GM19240 (cell line): ENCODE results near the gene ATRNL1.

Experiments
- DNase-seq: peaks from one replicate; pipeline ENCODE4 v3.0.0; 2011; ENCODE audit warnings: low spot score; ENCODE audit not compliant: insufficient read length

The ATRNL1 gene

GRCh38 chr10:115593060-115593459 is 499.9 kb downstream of the ATRNL1 start:
- no peak for DNase-seq

DNA sequence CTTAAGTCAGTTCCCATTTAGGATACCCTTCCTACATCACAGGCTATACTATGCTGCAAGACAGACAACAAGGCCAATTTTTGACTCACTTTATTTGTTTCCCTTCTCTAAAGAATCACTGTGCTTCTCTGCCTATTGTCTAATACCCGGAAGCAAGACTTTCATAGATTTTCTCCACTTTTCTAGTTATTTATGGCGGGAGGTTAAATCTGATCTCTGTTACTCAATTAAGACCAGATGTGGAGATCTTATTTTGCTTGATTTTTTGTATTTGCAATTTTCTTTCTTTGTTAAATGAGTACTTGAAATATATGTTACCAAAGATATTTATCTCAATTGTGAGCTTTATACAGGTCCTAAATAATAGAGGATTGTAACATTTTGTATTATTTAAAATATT is 511.5 kb downstream of the ATRNL1 start:
- no peak for DNase-seq

- no peak for DNase-seq
Measured at GRCh38 chr10:115606086-115606485, 512.9 kb downstream of the ATRNL1 start.

DNA sequence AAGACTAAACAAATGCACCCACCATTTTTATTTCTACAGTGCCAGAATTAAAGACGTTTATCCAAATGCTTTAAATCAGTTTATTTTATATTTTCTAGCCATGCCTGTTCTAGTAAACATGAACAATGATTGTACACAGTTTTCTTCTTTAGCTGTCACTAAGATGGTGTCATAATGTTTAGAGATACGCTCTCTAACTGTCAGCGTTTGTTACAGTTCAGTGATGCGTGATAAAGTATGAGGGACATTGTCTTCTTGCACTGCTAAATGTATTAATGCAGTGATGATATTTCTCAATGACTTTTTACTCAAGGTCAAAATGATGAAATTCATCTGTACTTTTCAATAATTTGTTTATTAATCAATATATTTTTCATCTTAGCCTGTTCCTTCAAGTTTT is 513.6 kb downstream of the ATRNL1 start:
- DNase-seq: no peak

- no peak for DNase-seq
Measured at GRCh38 chr10:115624448-115624847, 531.3 kb downstream of the ATRNL1 start.

DNA sequence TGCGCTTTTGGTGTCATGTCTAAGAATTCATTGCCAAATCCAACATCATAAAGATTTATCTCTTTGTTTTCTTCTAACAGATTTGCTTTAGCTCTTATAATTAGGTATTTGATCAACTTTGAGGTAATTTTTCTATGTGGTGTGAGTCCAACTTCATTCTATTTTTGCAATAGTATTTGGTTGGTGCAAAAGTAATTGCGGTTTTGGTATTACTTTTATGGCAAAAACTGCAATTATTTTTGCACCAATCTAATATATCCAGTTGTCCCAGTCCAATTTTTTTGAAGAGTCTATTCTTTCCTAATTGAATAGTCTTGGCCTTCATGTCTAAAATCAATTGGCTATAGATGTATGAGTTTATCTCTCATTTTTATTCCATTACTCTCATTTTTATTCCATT is 535.5 kb downstream of the ATRNL1 start:
- DNase-seq: no peak

DNA sequence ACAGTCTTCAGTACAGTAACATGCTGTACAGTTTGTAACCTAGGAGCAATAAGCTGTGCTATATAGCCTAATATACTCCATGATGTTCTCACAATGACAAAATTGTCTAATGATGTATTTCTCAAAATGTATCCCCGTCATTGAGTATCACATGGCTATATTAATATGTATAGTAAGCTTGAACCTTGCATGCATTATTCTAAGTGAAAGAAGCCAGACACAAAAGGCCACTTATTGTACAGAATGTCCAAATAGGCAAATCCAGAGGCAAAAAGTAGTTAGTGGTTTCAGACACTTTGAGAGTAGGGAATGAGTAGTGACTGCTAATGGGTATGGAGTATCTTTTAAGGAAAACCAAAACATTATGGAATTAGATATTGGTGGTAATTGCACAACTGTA is 545.1 kb downstream of the ATRNL1 start:
- no peak for DNase-seq

GRCh38 chr10:115649217-115649616 is 556.1 kb downstream of the ATRNL1 start:
- DNase-seq: no peak

- no peak for DNase-seq
Measured at GRCh38 chr10:115653473-115653872, 560.3 kb downstream of the ATRNL1 start.

GRCh38 chr10:115654961-115655360 is 561.8 kb downstream of the ATRNL1 start:
- no peak for DNase-seq

- DNase-seq: no peak
Measured at GRCh38 chr10:115657161-115657860, 564.1 kb downstream of the ATRNL1 start.

GRCh38 chr10:115659616-115660015 is 566.5 kb downstream of the ATRNL1 start:
- no peak for DNase-seq

DNA sequence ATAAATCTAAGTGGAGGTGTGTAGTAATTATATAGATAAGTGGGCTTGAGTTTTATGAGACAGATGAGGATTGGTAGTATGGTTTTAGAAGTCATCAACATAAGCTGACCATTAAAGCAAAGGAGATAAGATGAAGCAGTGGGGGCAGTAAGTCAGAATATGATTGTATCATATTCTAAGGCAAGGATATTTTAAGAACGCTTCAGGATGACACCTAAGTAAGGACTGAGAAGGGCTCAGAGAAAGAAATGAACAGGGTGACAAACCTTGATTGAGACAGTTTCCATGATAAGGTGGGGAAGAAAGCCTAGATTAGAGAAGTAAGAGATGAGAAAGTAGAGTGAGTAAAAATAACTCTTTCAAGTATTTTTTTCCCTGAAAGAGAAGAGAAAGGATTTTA is 567.2 kb downstream of the ATRNL1 start:
- no peak for DNase-seq

GRCh38 chr10:115662422-115662821 is 569.3 kb downstream of the ATRNL1 start:
- no peak for DNase-seq

DNA sequence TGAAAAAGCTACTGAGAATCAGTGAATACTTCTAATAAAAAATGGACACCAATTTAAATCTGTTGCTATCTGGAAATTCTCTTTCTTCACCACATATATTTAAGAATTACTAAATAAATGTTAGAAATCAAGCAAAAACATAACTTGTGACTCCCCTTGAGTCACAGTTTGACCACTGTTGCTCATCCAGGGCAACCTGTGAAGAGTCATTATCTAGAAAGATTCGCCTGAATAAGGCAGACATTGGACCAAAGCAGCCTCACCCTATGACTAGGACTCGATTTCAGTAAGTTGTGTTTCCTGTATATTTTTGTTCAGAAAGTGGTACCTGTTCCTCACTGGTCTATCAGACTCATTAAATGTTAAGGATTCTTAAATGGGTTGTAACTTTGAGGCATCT is 572.4 kb downstream of the ATRNL1 start:
- no peak for DNase-seq

GRCh38 chr10:115674496-115674895 is 581.3 kb downstream of the ATRNL1 start:
- no peak for DNase-seq

GRCh38 chr10:115696747-115697146 is 603.6 kb downstream of the ATRNL1 start:
- no peak for DNase-seq

DNA sequence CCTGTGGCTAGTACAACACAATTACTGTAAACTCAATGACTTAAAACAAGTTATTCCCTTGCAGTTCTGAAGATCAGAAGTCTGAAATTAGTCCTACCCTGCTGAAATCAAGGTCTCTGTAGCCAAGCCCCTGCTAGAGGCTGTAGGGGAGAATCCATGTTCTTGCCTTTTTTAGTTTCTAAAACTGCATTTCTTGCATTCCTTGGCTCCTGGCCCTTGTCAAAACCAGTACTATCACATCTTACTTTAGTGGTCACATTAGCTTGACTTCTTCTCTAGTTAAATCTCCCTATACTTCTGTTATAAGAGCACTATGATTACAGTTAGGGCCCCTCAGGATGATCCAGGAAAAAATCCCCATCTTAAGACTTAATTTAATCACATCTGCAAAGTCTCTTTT is 612.9 kb downstream of the ATRNL1 start:
- DNase-seq: no peak

DNA sequence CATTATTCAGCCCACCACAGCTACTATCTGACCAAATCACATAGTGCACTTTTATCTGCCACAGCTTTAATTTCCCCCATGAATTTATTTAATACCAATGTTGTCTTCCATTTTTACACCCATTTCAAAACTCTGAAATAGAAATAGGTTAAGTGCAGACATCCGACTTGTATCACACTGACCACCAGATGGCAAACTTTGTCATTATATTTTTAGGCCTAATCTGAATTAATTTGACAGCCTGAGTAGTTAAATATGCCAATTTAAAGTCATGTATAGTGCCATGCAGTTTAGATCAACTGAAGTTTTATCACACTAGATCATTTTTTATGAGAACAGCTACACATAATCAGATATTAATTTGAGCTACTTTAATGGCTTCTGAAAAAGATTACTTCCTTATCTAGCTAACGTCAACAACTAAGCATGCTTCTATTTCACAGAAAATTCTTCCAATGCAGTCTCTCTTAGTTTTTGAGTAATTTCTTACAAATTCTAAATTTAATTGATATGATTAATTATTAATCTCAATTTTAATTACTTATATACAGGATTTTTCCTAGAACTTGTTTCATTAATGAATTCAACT is 613.4 kb downstream of the ATRNL1 start:
- DNase-seq: no peak

DNA sequence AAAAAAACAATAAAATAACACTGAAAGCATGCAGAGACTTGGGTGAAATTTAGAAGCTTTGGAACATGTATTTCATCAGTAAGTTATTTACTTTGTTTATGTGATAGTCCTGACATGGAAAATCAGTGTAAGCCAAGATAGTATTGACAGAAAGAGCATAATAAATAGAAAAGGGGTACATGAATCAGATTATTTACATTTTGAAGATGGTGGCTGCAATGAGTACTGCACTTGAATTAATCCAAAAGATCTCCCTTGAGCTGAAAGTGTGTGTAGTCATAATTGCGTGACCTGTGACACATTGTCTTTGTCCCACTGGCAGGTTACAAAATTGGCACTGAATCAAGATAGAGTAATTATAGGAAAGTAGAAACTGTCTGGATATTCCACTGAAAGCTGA is 617.0 kb downstream of the ATRNL1 start:
- no peak for DNase-seq

- no peak for DNase-seq
Measured at GRCh38 chr10:115711306-115711705, 618.1 kb downstream of the ATRNL1 start.

DNA sequence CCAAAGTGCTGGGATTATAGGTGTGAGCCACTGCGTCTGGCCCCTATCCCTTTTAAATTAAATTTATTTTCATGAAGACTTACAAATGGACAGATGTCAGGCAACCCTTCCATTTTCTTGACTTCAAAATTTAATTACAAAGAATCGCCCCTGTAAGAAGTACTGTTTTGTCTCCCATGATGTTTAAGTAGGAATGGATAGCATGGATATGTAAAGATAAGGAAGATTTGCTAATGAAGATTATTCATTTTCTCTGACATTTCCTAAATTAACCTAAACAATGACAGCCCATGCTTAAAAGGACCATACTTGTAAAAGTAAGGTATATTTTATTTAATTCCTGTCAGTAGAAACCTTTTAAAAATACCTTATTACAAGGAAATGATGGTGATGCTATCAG is 627.0 kb downstream of the ATRNL1 start:
- DNase-seq: no peak

- DNase-seq: no peak
Measured at GRCh38 chr10:115727129-115727528, 634.0 kb downstream of the ATRNL1 start.
